Left ventricle myocardium inferior (tissue), 1 donor: ENCODE measurements around the gene ARRDC1. TPM values are rescaled to one million over a fixed set of nuclear protein-coding genes. Genes with fewer than 3 reads are reported as not detected.
"Not testable (repeated sequence)": the region's sequence is repeated elsewhere in the genome, so short reads cannot be mapped to it uniquely, and the experiment has no call there.

Experiments used
- DNase-seq: peaks from one replicate; pipeline ENCODE4 v3.0.0-alpha.2; 2020
- H3K27ac ChIP-seq: fragments of 200-600 bp; replicated peaks from 2 replicates; pipeline ENCODE4 v1.8.0; 2021
- H3K27me3 ChIP-seq: fragments of 200-600 bp; 2 replicates; pipeline ENCODE4 v1.8.0; 2021; ENCODE audit warnings: low read depth
- H3K36me3 ChIP-seq: fragments of 200-600 bp; 2 replicates; pipeline ENCODE4 v1.8.0; 2021
- H3K4me1 ChIP-seq: fragments of 200-600 bp; 2 replicates; pipeline ENCODE4 v1.8.0; 2021
- H3K4me3 ChIP-seq: fragments of 200-600 bp; 2 replicates; pipeline ENCODE4 v1.8.0; 2021; ENCODE audit warnings: mild to moderate bottlenecking, moderate library complexity
- H3K9me3 ChIP-seq: fragments of 200-600 bp; replicated peaks from 2 replicates; pipeline ENCODE4 v1.8.0; 2021
- intact Hi-C: fragments of 100-400 bp; cut with micrococcal nuclease; formaldehyde crosslinking; loops from one replicate; pipeline ENCODE4 v1.11.0; 2022
- total RNA-seq: library from RNA; stranded (reverse); fragmentation: NEBNext Ultra II Directional; extraction: Animal tissue kit (Norgen Biotek cat#: 25700); gene quantifications from one replicate; pipeline ENCODE4 v1.2.1, GENCODE V29; 2021
- TF ChIP-seq, protein P1 (sequence below): fragments of 200-600 bp; IDR thresholded peaks from 2 replicates; pipeline ENCODE4 v1.8.0; 2021; ENCODE audit warnings: antibody characterized with exemption, mild to moderate bottlenecking, borderline replicate concordance
- donor health status: DM: no; HTN: yes; CAD: no; lungs with severe emphysema.

Gene ARRDC1
- total RNA-seq, 1 donor from 2014 or later: 16.2 TPM

DNA sequence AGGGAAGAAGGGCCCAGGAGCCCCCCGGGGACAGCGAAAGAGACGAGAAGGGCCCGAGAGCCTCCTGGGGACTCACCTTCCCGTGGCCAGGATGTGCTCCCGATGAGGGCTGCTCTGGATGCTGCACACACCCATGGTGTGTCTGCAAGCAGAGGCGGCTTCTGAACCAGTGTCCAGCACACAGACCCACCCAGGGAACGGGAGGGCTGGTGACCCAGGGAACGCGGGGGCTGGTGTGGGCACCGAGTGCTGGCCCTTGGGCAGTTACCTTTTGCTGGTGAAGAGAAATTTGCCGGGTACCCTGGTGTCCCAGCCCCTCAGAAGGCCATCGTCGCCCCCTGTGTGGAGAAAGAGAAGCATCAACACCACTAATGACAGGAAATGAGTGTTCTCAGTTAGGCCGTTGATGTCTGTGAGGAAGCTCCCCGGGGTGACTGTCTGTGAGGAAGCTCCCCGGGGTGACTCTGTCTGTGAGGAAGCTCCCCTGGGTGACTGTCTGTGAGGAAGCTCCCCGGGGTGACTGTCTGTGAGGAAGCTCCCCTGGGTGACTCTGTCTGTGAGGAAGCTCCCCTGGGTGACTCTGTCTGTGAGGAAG is 40.6 kb upstream of the ARRDC1 start:
- H3K4me3 ChIP-seq: no peak overlapping the region
- H3K36me3 ChIP-seq: peaks cover 36% of the 10 kb centered on the region
- no peaks in the 10 kb centered on the region for H3K9me3 ChIP-seq
- H3K27me3 ChIP-seq: no peaks in the 10 kb centered on the region
- no peak overlapping the region for H3K27ac ChIP-seq
- no peaks in the 10 kb centered on the region for H3K4me1 ChIP-seq
- DNase-seq: no peak
- intact Hi-C loops: no loop called here
- TF ChIP-seq, protein P1, sequence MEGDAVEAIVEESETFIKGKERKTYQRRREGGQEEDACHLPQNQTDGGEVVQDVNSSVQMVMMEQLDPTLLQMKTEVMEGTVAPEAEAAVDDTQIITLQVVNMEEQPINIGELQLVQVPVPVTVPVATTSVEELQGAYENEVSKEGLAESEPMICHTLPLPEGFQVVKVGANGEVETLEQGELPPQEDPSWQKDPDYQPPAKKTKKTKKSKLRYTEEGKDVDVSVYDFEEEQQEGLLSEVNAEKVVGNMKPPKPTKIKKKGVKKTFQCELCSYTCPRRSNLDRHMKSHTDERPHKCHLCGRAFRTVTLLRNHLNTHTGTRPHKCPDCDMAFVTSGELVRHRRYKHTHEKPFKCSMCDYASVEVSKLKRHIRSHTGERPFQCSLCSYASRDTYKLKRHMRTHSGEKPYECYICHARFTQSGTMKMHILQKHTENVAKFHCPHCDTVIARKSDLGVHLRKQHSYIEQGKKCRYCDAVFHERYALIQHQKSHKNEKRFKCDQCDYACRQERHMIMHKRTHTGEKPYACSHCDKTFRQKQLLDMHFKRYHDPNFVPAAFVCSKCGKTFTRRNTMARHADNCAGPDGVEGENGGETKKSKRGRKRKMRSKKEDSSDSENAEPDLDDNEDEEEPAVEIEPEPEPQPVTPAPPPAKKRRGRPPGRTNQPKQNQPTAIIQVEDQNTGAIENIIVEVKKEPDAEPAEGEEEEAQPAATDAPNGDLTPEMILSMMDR: no peak

DNA sequence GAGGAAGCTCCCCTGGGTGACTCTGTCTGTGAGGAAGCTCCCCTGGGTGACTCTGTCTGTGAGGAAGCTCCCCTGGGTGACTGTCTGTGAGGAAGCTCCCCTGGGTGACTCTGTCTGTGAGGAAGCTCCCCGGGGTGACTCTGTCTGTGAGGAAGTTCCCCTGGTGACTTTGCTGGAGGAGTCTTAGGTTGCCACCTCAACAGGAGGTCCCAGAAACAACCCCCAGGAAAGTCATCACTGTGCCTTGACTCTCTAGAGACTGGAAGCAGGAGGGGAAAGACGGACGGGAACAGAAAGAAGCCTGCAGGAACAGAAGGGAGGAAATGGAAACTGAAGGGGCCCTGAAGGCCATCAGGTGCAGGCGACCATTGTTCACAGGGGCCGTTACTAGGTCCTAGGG is 37.0 kb upstream of the ARRDC1 start:
- H3K27me3 ChIP-seq, H3K4me3 ChIP-seq, H3K4me1 ChIP-seq, DNase-seq, H3K9me3 ChIP-seq, H3K27ac ChIP-seq, intact Hi-C loops: not testable (repeated sequence)
- peaks cover 38% of the 10 kb centered on the region for H3K36me3 ChIP-seq

DNA sequence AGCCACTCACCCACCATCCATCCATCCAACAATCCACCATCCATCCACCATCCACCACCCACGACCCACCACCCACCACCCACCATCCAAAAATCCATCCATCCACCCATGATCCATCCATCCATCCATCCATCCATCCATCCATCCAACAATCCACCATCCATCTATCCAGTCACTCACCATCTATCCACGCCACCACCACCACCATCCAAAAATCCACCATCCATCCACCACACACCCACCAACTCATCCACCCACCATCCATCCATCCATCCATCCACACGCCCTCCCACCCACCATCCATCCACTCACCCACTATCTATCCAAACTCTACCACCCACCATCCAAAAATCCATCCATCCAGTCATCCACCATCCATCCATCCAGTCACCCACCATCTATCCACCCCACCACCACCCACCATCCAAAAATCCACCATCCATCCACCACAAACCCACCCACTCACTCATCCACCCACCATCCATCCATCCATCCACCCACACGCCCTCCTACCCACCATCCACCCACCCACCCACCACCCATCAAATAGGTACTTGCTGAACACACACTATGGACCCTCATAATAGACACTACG is 35.8 kb upstream of the ARRDC1 start:
- H3K27ac ChIP-seq: no peak overlapping the region
- H3K36me3 ChIP-seq: peaks cover 36% of the 10 kb centered on the region
- H3K4me1 ChIP-seq: peaks cover 10% of the 10 kb centered on the region
- H3K4me3 ChIP-seq: no peak overlapping the region
- no peaks in the 10 kb centered on the region for H3K27me3 ChIP-seq
- no peak for DNase-seq
- intact Hi-C loops: no loop called here
- no peaks in the 10 kb centered on the region for H3K9me3 ChIP-seq
- TF ChIP-seq, protein P1: no peak

DNA sequence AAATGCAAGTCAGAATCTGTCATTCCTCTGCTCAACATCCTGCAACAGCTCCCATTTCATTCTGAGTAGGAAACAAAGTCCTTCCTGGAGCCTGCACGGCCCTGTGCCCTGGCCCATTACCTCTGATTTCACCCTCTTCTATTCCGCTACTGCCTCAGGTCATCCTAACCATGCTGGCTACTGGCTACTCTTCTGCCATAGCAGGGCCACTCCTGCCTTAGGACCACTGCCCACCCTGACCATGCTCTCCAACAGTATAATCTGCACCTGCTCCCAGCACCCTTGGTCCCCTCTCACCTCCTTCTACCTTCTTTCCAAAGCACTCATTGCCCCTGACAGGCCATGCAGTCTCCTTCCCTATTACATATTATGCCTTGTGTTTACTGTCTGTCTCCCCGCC is 34.9 kb upstream of the ARRDC1 start:
- H3K4me1 ChIP-seq: peaks cover 18% of the 10 kb centered on the region
- DNase-seq: no peak
- no peaks in the 10 kb centered on the region for H3K27me3 ChIP-seq
- H3K27ac ChIP-seq: no peak overlapping the region
- TF ChIP-seq, protein P1: no peak
- H3K9me3 ChIP-seq: no peaks in the 10 kb centered on the region
- H3K36me3 ChIP-seq: peaks cover 40% of the 10 kb centered on the region
- H3K4me3 ChIP-seq: no peak overlapping the region
- intact Hi-C loops: no loop called here

DNA sequence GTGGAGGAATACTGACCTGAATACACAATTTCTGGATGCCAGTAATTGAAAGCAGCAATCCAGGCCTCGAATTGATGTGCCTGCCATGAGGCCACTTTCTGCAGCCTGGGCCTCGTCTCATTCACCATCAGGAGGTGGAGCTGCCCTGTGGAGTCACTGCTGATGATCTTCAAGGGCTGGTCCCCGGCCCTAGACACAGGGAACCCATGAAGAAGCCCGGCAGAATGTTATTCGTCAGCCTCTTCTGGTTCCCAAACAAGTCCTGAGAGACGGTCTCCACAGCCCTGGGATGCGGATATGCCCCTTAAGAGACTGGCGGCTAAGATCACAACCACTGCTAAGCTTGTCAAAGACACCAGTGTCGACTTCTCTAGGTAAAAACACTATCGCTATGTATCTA is 31.3 kb upstream of the ARRDC1 start:
- Histone ChIP-seq H3K4me3 (no peak overlapping the region), H3K9me3 (no peaks in the 10 kb centered on the region), H3K4me1 (peaks cover 53% of the 10 kb centered on the region), H3K27ac (peak overlapping the region; percentile 95), H3K27me3 (no peaks in the 10 kb centered on the region), H3K36me3 (peaks cover 40% of the 10 kb centered on the region)
- TF ChIP-seq, protein P1: no peak
- intact Hi-C loops: no loop called here
- DNase-seq: no peak

DNA sequence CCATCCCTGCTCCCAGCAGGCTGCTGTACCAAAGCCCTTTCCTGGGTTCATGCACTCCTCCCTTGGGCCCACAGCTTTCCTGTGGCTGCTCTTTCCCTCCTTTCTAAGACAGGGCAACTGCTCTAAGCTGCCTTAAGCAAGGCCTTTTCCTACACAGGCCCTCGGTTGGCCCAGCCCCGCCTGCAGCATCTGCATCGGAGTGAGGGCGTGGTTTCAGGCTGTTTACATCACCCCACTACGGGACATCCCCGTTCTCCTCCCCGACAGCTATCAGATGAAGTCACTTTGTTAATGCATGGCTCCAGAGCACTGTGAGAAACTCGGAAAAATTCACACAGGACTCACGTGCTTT is 30.1 kb upstream of the ARRDC1 start:
- Histone ChIP-seq H3K4me1 (peaks cover 62% of the 10 kb centered on the region), H3K4me3 (no peak overlapping the region), H3K36me3 (peaks cover 40% of the 10 kb centered on the region), H3K27ac (peak overlapping the region; percentile 95), H3K27me3 (no peaks in the 10 kb centered on the region), H3K9me3 (no peaks in the 10 kb centered on the region)
- no peak for DNase-seq
- intact Hi-C loops: no loop called here
- TF ChIP-seq, protein P1: no peak
